Measurements from ENCODE around the gene SDK2.

Gene SDK2

GRCh38 chr17:73548620-73549311 lies 95.5 kb downstream of the SDK2 start:
- TF ChIP-seq, protein P1, sequence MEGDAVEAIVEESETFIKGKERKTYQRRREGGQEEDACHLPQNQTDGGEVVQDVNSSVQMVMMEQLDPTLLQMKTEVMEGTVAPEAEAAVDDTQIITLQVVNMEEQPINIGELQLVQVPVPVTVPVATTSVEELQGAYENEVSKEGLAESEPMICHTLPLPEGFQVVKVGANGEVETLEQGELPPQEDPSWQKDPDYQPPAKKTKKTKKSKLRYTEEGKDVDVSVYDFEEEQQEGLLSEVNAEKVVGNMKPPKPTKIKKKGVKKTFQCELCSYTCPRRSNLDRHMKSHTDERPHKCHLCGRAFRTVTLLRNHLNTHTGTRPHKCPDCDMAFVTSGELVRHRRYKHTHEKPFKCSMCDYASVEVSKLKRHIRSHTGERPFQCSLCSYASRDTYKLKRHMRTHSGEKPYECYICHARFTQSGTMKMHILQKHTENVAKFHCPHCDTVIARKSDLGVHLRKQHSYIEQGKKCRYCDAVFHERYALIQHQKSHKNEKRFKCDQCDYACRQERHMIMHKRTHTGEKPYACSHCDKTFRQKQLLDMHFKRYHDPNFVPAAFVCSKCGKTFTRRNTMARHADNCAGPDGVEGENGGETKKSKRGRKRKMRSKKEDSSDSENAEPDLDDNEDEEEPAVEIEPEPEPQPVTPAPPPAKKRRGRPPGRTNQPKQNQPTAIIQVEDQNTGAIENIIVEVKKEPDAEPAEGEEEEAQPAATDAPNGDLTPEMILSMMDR (IDR thresholded peaks at IDR 0.05; ENCODE audit: insufficient read depth, low read depth, low read length, missing control alignments) = no peak
- H3K4me3 ChIP-seq (ENCODE audit: low read length) = no peak overlapping the region
- DNase-seq (ENCODE audit: low read depth) = peak; percentile 13

- no peak for DNase-seq (ENCODE audit: low read depth)
- TF ChIP-seq, protein P1 (IDR thresholded peaks at IDR 0.05; ENCODE audit: insufficient read depth, low read depth, low read length, missing control alignments) = no peak
- H3K4me3 ChIP-seq (ENCODE audit: low read length) = no peak overlapping the region
Measured at GRCh38 chr17:73547790-73548189, 96.5 kb downstream of the SDK2 start.

- DNase-seq (ENCODE audit: low read depth) = peak; percentile 88
- H3K4me3 ChIP-seq (ENCODE audit: low read length) = no peak overlapping the region
- TF ChIP-seq, protein P1 (IDR thresholded peaks at IDR 0.05; ENCODE audit: insufficient read depth, low read depth, low read length, missing control alignments) = no peak
Measured at GRCh38 chr17:73546770-73547536, 97.3 kb downstream of the SDK2 start.

DNA sequence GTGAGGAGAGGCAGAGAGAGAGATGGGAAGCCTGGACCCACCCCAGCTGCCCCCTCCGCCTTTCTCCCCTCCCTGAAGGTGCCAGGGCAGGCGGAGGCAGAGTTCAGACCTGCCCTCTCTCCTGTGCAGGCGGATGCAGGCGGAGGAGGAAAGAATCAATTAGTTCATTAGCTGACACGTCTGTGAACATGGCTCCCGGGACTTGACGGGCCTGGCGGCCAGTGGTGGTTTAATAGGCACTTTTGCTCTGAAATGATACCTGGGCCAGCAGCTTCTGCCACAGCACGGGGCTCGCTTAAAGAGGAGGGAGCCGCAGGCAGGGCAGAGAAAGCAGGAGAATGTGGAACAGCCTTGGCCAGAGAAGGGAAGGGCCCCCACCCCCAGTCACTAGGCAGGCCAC lies 98.1 kb downstream of the SDK2 start:
- TF ChIP-seq, protein P1 (IDR thresholded peaks at IDR 0.05; ENCODE audit: insufficient read depth, low read depth, low read length, missing control alignments) = no peak
- DNase-seq (ENCODE audit: low read depth) = peak; percentile 63
- no peak overlapping the region for H3K4me3 ChIP-seq (ENCODE audit: low read length)

GRCh38 chr17:73545109-73546032 lies 98.9 kb downstream of the SDK2 start:
- TF ChIP-seq, protein P1 (IDR thresholded peaks at IDR 0.05; ENCODE audit: insufficient read depth, low read depth, low read length, missing control alignments) = no peak
- DNase-seq (ENCODE audit: low read depth) = no peak
- H3K4me3 ChIP-seq (ENCODE audit: low read length) = no peak overlapping the region

GRCh38 chr17:73544333-73544732 lies 99.9 kb downstream of the SDK2 start:
- TF ChIP-seq, protein P1 (IDR thresholded peaks at IDR 0.05; ENCODE audit: insufficient read depth, low read depth, low read length, missing control alignments) = no peak
- no peak for DNase-seq (ENCODE audit: low read depth)

More at GRCh38 chr17:73544333-73544732, 99.9 kb downstream of the SDK2 start:
- no peak overlapping the region for H3K4me3 ChIP-seq (ENCODE audit: low read length)

Data from epithelial cell of esophagus (primary cell).